SK-N-DZ (cell line): ENCODE data around the gene SHB.

Experiments
- DNase-seq: peaks from one replicate; pipeline ENCODE4 v3.0.0-alpha.2; 2015; ENCODE audit warnings: low spot score

SHB gene

DNA sequence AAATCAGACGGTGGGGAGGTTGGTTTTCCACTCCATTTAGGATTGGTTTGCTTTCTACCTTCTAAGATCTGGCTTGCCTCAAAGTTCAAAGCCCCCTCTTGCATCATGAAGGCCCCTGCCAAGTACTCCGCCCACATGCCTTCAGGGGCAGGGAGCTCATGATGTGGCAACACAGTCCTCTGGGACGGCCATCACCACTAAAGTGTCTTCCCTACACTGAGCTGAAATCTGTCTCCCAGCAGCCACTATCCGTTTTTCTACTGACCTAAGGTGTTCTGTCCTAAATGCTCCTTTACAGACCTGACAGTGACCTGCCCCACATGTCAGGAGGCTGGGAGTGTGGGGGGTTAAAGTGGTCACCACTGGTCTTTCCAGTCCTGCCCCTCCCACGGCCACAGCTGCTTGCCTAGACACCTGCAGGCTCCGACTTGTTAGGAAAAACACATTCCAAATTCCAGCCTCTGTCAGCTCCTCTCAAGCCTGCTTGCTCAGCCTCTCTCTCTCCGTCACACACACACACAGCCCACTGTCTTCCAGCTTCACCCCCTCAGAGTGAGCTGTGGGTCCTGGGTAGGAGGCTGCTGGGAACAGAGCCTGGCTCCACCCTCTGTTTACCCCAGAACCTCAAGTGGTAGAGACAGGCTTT, 44.9 kb downstream of the SHB start:
- DNase-seq, result peak; percentile 64

DNA sequence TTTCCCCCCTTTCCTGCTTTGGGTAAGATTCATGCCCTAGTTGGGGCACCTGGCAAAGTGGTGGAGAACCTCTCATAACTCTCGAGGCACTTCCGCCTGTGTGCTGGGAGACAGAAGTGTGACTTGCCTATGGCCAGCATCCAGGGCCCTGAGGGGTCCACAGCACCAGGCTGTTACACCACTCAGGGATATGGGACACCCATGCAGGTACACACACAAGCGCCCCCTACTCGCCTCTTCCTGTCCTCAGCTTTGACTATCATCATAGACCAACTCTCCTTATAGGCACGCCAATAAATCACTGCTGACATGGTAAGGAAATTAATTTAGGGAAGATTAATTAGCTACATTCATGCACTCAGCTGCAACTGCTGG, 45.4 kb downstream of the SHB start:
- no peak for DNase-seq

DNA sequence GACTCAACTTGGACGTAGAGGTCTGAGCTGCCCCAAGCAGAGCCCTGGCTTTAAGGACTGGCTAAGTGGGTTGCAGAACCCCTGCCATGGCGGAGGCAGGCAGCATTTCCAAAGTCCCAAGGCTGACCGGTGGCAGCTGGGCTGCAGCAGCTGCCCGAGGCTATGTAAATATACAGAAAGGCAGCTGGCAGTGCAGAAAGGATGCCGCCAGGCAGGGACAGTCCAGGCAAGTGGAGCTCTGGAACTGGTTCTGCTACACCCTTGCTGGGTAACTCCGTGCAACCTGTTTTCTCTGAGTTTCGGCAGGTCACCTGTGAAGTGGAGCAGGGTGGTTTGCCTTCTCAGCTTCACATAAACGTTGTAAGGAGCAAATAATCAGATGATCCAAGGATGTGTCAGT, 46.0 kb downstream of the SHB start:
- DNase-seq, result no peak

DNA sequence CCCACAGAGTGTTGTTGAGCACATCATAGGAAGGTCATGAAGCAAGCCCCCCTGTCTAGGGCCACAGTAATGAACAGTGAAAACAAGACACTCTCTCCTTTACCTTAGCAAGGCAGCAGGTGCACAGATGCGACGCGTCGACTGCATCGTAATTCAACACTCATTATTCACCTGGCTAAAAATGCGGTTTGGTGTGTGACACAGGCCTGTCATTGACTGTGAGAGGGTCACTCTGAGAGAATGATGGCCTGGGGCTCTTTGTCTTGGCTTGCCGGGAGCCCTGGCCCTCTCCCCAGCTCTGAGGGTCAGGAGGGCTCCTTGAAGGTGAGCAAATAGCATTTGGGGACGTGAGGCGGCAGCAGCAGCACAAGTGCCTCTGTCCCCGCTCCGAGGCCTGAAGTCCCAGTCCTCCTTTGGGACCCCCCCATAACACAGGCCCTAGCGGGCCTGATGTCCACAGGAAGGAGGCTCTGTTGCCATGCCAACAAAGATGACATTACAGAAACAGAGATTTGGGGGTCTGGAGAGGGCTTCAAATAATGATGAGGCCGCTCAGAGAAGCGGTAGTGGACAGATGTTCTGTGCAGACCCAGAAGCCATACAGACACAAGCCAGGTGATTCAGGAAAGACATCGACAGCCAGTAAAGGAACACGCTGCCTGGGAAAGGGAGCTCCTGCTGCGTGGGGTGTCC, 46.7 kb downstream of the SHB start:
- no peak for DNase-seq

DNA sequence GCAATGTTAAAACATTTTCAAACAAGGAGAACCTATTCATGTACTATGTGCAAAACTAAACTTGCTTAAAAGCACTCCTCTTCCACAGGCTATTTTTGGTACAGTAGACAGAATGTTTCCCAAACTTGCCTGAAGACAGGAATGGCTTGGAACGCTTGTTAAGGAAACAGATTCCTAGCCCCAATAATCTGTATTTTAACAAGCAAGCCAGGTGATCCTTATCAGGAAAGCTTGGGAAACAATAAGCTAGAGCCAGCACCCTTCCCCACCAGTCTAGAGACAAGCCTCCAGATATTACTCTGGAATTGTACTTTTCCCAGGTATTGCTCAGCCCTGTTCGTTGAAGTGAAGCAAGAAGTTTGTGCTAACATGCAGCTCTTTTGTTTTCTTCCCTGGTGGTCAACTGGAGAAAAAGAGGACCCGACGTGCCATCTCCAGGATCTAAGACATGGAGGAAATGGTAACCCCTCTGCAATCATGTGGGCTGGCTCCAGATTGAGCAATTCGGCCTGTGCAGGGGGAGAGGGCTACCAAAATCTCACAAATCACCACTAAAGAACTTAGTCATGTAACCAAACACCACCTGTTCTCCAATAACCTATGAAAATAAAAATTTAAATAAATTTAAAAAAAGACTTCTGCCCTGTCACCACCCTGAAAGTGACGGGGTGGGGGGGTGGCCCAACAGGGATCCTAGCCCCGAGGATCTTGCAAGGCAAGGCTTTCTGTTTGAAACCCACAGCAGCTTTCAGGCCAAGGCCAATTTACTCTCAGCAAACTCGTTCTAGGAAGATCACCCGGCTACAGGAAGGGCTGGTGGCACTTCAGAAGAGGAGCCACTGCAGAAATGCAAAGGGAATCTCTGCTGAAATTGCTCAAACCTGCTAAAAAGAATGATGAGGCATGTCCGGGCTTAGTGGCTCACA, 48.6 kb downstream of the SHB start:
- DNase-seq, result no peak

DNA sequence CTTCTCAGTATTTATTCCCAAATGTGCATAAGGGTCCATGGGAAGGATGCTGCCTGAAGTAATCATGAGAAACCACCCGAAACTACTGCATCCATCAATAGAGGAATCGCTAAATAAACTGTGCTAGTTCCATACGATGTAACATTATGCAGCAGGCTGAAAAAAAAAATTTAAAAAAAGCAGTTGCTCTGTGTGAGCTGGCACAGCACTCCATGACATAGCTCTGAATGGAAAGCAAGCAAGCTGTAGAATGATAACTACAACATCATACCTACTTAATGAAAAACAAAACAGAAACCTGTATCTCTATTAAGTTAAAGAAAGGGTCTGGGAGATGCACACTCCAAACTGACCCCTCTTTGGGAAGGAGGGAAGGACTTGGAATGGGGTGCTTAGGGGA, 49.3 kb downstream of the SHB start:
- no peak for DNase-seq

DNA sequence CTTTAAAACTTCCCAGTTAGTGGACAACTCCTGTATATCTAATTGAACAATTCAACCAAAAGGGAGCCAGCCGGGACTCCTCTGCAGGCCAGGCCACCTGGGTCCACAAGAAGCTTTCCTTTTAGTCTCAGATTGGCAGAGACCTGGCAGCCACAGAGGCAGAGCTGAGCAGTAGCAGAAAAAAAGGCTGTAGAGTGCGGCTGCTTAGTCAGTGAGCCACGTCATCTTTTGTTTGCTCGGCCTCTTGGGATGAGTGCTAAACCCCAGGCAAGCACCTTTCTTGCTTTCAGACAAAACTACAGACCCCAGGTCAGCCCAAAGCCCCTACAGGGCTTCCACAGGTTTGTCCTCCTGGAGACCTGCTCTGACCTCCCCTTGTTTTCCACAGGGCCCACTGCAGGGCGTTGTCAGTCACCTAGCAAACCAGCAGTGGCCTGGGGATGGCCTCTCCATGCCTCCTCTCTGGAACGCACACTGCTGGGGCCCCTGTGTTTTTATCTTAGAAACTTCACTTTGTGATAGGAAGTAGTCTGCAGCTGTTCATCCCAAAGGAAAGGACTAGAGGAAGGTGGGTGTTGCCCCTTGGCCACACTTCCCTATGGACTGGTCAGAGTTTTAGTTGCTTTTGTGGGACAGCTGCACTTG, 49.9 kb downstream of the SHB start:
- DNase-seq, result no peak

DNA sequence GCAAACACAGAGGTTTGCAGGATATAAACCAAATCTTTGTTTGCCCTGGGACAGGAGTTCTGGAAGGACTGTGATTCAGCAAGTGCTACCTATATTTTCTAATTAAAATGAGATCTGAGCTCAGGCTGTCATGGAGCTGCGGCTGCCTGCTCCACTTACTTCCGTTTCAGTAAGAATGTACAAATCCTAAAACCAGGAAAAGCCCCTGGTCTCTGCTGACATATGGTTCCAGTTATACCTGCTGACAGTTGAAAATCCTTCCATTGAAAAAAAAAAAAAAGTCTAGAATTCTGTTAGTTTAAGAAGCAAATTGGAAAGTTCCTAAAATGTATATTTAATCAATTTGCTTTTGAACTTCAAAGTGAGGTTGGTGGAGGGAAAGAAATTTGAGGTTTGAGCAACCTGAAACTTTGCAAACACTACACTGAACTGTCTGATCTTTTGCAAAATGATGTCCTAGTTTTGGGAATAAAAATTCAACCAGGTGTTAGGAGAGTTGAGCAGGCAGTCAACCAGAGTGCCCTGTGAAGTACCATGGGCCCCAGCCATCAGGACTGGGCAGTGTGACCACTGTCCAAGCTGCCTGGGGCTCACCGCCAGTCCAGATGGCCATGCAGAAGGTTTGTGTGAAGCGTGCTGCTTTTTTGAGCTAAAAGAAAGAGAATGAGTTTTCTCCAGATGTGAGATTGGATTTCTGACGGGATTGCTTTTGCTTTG, 50.6 kb downstream of the SHB start:
- no peak for DNase-seq

DNA sequence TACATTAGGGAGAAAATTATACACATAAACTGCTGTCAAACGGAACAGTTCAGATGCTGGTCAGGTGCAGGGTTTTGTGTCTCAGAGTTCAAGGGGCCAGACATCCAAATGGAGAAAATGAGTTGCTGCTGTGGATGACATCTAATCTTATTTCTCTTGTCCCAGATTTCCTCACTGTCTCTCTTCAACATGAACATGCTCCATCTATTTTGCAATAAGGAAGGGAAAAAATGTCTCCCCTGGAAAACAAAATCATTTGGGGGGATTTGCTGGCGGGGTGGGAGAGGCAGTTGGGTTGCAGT, 51.2 kb downstream of the SHB start:
- no peak for DNase-seq

DNA sequence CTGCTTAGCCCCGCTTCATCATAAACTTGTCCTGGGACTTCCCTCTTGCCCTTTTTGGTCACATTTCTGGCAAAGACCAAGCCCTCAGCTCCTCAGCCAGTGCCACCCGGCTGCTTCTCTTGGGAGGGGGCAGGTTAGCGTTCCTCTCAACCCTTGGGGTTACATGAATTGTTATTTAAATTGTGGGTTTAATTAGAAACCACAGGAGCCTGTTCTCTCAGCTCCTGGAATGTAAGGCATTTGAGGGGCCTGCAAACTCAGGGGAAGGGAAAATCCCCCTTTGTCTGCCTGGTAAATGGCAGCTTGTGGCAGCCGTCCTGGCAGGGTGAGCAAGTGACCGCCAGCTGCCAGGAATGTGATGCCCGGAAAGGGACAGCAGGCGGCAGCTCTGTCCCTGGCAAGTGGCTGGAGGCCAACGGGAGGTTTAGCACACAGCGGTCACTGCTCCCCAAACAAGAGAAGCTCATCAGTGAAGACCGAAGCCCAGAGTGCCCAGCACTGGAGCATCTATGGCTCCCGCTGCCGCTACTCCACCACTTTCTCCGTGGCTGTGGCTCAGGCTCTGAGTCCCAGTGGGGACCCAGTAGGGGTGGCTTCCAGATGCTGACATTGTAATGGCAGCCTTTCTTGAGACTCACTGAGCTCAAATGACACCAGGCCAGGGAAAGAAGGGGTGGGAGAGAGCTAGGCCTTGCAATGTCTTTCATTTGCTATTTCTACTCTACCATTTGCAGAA, 51.7 kb downstream of the SHB start:
- DNase-seq, result no peak

DNA sequence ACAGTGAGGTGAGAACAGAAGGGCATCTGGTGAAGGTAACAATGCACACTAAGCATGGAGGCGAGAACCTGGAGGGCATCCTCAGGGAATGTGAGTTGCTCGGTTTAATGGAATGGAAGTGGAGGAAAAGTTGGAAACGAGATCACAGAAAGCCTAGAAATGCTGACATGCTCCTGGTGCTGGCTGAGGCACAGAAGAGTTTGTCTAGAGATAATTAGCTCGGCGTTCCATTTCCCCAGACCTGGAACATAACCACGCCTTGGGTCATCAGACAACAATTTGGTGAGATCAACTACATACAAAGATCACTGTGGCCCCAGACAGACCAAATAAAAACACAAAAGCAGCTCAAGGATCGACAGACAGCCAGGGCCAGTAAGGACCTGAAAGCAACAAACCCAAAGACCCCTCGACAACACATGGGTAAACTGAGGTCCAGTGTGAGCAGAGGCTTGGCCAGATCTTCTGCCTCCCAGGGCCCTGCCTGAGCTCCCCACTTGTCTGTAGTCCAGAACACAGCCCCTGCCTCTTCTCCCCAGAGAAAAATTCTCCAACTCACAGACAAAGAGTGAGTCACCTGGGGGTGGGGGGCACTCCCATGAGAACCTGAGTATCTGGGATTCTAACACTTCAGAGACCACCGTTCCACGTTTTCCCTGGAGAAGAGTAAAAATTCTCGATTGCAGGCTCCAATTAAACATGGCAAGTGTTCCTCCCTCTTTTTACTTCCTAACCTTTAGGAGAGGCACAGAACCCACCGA, 52.5 kb downstream of the SHB start:
- DNase-seq, result no peak

DNA sequence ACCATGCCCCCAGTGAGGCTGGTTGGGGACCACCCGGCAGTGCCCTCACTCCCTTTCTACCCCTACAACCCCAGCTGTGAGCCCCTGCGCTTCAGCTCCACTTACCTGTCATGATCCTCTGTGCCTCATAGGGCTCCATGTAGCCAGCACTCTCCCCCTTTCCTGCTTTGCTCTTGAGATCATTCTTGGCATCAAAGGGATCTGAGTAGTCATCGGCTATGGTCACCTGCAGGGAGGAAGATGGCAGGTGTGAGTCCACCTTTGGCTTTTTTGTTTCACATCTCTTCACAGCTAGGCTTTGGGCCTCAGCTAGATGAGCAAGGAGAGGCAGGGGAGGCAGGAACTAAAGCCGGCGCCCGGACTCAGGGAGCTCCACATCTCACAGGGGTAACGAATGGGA, 53.1 kb downstream of the SHB start:
- no peak for DNase-seq

DNA sequence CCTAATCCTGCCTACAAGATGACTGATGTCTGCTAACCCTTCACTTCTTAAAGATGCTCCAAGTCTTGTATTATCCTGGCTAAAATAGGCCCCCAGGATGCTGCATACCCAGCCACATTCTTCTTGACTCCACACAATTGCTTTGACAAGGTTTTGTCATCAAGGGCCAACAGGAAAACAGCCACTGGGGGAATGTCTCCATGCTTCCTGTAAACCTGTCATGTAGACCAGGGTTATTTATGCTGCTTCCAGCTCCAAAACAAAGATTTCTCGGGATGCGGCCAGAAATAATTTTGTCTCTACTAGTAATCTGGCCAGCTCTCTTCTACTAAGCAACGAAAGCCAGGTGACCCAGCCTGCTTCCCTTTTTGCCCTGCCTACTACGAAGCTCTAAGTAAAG, 53.8 kb downstream of the SHB start:
- no peak for DNase-seq

DNA sequence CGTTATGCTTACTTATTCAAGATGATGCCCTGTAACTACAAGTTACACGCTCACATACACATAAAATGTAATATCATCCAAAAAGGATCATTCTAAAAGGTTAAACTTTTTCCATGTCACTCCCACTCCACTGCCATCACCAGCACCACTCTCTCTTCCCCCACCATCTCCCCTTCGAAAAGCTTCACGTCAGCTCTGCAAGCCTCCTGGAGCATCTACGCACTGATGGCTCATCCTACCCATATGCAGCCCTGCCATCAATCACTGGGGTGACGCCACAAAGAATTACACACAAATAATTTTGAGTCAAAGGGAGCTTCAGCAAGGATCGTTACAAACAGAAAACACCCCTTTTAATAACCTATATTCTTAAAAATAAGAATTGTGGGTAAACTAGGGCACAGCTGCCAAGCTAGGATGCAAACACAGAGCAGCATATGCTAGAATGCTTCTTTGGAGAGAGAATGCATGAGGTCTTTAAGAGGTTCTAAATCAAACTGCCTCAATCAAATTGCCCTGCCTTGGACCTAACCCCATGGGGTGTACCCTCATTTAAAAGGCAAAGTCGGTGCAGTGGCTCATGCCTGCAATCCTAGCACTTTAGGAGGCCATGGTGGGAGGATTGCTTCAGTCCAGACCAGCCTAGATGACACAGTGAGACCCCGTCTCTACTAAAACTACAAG, 56.1 kb downstream of the SHB start:
- no peak for DNase-seq

DNA sequence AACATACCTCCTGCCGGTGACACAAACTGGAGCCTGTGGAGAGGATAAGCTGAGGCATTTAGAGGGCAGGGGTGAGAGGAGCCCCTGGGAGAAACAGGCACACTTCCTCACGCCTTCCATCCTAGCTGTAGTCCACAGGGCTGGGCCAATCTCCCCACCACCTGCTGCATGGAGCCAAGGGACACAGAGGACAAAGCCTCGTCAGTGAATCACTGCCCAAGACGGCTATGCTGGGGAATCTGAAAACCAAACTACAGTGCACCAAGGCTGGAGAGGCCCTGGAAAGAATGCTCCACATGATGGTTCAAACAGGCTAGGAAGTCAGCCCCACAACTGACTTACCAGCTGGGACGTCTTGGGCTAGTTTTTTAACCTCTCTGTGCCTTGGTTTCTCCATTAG, 57.0 kb downstream of the SHB start:
- no peak for DNase-seq

DNA sequence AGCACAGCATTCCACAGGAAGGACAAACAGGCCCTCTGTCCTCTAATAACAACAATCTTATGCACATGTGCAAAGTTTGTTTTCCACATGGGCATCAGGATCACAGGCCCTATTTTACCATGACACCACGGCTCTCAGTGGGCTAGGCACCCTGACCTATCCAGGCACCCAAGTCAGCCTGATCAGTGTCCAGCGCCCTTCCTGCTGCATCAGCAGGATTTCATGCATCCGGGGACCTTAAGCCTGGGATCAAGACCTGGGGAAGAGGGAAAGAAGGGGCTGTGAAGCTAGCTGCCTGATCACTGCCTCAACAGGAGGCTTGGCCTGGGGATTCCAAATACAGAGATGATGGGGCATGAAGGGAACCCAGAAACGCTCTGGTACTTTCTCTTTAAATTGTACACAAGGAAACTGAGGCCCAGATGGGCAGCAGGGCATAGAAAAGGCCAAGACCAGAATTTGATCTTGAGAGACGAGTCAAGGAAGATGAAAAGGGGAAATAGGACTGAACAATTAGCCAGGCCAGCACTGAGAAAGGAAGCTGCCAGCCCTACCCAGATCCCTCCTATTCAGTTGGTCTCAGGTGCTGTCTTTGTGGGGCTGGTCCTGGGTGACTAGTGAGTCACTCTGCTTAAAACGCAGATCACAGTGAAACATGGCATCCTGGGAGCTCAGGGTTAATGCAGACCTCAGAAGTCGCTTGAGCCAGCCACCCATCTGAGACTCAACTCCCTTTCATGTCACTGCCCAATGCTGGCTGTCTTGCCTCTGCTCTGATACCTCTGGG, 57.9 kb downstream of the SHB start:
- DNase-seq, result no peak

DNA sequence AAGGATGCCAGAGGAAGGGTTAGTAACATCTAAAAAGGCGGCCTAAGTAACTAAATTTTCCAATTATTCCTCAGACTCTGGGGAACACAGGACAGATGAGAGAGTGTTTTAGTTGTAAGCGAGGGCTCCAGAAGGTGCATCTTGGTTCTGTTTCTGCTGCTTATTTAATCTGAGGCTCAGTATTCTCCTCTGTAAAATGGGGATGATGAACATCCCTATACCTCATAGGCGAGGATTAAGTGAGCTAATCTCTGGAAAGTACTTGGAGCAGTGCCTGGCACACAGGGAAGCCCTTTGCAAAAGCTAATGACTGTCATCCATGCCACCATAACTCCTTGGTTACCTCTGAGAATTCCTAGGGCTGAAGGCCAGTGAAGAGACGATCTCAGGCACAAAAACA, 59.0 kb downstream of the SHB start:
- no peak for DNase-seq

DNA sequence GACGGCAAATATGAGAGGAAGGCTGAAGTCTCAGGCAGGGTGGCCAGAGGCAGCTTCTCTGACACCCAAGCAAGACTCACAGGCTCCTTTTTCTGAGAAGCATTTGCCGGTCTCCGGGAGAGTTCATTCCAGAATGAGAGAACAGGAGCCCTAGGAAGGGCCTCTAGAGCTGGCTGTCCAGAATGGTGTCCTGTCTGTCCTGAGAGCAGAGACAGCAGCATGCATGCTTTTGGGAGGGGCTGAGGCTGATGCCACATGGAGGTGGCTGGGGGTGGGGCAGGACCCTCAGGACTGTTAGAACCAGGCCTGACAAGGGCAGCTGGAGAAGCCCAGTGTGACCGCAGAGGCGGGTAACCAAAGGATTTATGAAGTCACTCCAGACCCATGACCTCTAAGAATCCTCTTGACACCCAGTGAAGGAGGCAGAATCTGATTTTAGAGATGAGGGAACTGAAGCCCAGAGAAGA, 60.0 kb downstream of the SHB start:
- no peak for DNase-seq
